ENCODE data around the gene CERK. TPM values are rescaled to one million over a fixed set of nuclear protein-coding genes. Genes with fewer than 3 reads are reported as not detected.

Gene CERK
- total RNA-seq, 1 donor from 2014 or later: 50.7 TPM

GRCh38 chr22:46763051-46763705 lies 25.1 kb upstream of the CERK start:
- peak overlapping the region; percentile 99 for H3K4me3 Mint-ChIP-seq
- peaks cover 1% of the 10 kb centered on the region for H3K36me3 Mint-ChIP-seq
- H3K27me3 Mint-ChIP-seq (ENCODE audit: low read depth): no peaks in the 10 kb centered on the region
- TF ChIP-seq, protein P1, sequence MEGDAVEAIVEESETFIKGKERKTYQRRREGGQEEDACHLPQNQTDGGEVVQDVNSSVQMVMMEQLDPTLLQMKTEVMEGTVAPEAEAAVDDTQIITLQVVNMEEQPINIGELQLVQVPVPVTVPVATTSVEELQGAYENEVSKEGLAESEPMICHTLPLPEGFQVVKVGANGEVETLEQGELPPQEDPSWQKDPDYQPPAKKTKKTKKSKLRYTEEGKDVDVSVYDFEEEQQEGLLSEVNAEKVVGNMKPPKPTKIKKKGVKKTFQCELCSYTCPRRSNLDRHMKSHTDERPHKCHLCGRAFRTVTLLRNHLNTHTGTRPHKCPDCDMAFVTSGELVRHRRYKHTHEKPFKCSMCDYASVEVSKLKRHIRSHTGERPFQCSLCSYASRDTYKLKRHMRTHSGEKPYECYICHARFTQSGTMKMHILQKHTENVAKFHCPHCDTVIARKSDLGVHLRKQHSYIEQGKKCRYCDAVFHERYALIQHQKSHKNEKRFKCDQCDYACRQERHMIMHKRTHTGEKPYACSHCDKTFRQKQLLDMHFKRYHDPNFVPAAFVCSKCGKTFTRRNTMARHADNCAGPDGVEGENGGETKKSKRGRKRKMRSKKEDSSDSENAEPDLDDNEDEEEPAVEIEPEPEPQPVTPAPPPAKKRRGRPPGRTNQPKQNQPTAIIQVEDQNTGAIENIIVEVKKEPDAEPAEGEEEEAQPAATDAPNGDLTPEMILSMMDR (IDR thresholded peaks at IDR 0.05; ENCODE audit: unreplicated experiment): no peak
- peaks cover 33% of the 10 kb centered on the region for H3K4me1 Mint-ChIP-seq
- H3K27ac Mint-ChIP-seq: peak overlapping the region; percentile 100
- H3K9me3 Mint-ChIP-seq: no peaks in the 10 kb centered on the region
- DNase-seq (ENCODE audit: low spot score in 2 of 2, unreplicated experiment in 2 of 2): no peak

DNA sequence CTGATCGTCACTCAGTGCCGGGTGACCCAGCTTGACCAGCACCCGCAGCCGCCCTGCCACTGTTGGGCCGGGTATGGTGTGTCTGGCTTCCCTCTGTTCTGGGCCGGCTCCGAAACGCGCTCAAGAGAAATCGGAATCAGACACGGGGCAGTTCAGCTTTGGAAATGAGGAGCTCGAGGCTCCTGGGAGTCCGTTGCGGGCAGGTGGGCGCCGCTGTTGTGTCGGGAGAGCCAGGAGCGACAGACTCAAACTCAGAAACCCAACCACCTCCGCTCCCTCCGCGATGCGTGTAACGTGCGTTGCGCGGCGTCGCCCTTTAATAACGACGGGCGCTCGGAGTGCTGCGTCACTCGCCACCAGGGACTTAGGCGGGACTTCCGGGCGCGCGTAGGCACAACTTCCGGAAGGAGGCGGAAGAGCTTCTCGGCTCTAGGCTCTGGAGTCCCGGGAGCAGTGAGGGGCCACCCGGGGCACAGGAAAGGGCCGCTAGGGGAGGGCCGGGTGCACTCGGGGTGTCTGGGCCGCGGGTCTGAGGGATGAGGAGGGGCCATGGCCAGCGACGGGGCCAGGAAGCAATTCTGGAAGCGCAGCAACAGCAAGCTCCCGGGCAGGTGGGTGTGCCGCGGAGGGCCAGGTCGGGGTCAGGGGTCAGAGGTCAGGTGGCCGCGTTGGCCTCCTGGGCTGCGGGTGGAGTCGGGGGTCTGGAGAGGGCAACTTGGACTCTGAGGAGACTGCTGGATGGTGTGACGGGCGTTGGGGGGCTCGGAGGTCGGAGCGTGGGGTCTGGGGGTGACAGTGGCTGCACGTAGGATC lies 24.4 kb upstream of the CERK start, which contains the start of gene TBC1D22A:
Gene TBC1D22A, plus strand, starts transcription at position 413 of the 813 bp plus-strand sequence. Its CDS starts 137 bp downstream, at position 550.
- TF ChIP-seq, protein P1 (IDR thresholded peaks at IDR 0.05; ENCODE audit: unreplicated experiment): no peak
- Mint-ChIP-seq H3K27ac (peak within 1 kb of the TSS; percentile 100), H3K4me3 (peak within 1 kb of the TSS; percentile 99), H3K36me3 (peaks cover 1% of the 10 kb centered on the region), H3K9me3 (no peaks in the 10 kb centered on the region), H3K4me1 (peaks cover 33% of the 10 kb centered on the region), H3K27me3 (ENCODE audit: low read depth) (no peaks in the 10 kb centered on the region)
- DNase-seq (ENCODE audit: low spot score in 2 of 2, unreplicated experiment in 2 of 2): peak; percentile 81 to 92

DNA sequence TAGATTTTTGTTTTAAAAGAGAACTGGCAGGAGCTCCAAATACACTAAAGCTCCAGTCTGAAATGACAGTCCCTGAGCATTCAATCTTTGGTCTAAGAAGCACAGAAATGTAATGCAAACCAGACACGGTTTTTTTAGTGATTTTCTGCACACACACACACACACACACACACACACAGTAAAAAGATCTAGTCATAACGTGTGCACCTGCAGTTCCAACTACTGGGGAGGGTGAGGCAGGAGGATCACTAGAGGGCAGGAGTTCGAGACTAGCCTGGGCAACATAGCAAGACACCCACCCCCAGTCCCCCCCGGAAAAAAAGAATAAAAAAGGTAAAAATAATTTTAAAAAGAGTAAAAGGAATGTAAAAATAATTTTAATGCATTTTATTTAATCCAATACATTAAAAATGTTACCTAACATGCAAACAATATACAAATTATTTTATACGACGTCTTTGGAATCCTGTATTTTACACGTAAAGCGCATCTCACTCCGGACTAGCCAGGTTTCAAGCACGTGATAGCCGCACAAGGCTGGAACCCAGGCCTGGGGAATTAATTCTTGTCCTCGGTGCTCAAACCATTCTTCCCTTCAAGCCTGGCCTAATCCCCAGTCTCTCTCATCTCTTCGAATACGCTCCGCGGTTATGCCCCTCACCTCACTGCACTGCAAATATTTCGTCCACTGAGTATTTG lies 23.6 kb upstream of the CERK start:
- H3K4me1 Mint-ChIP-seq: peaks cover 33% of the 10 kb centered on the region
- peak overlapping the region; percentile 99 for H3K4me3 Mint-ChIP-seq
- peaks cover 1% of the 10 kb centered on the region for H3K9me3 Mint-ChIP-seq
- no peak for DNase-seq (ENCODE audit: low spot score in 2 of 2, unreplicated experiment in 2 of 2)
- TF ChIP-seq, protein P1 (IDR thresholded peaks at IDR 0.05; ENCODE audit: unreplicated experiment): no peak
- H3K27ac Mint-ChIP-seq: peak overlapping the region; percentile 100
- H3K27me3 Mint-ChIP-seq (ENCODE audit: low read depth): no peaks in the 10 kb centered on the region
- H3K36me3 Mint-ChIP-seq: peaks cover 1% of the 10 kb centered on the region

DNA sequence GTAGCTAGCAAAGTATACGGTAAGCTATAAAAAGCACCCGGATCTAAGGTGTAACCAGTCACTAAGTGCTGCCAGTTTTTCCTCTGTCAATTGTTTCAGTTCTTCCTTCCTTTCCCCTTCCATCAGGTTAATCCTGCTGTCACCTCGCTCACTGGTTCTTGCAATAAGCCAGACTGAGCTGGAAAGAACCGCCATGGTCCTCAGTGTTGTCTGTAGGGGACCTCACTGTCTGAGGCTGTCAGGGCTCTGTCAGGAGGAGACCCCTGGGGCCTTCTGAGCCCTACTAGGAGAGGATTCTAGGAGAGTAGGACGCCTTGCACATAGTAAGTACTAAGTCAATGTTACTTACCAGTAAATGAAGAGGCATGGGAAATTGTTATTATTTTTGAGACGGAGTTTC lies 23.0 kb upstream of the CERK start:
- TF ChIP-seq, protein P1 (IDR thresholded peaks at IDR 0.05; ENCODE audit: unreplicated experiment): no peak
- DNase-seq (ENCODE audit: low spot score in 2 of 2, unreplicated experiment in 2 of 2): no peak
- Mint-ChIP-seq H3K27ac (peak overlapping the region; percentile 83), H3K36me3 (peaks cover 6% of the 10 kb centered on the region), H3K4me1 (peaks cover 33% of the 10 kb centered on the region), H3K27me3 (ENCODE audit: low read depth) (no peaks in the 10 kb centered on the region), H3K9me3 (peaks cover 7% of the 10 kb centered on the region), H3K4me3 (peak overlapping the region; percentile 99)

- DNase-seq (ENCODE audit: low spot score in 2 of 2, unreplicated experiment in 2 of 2): no peak
- H3K9me3 Mint-ChIP-seq: peaks cover 7% of the 10 kb centered on the region
- peaks cover 29% of the 10 kb centered on the region for H3K4me1 Mint-ChIP-seq
- no peaks in the 10 kb centered on the region for H3K27me3 Mint-ChIP-seq (ENCODE audit: low read depth)
- peaks cover 6% of the 10 kb centered on the region for H3K36me3 Mint-ChIP-seq
- peak overlapping the region; percentile 59 for H3K27ac Mint-ChIP-seq
- H3K4me3 Mint-ChIP-seq: no peak overlapping the region
- TF ChIP-seq, protein P1 (IDR thresholded peaks at IDR 0.05; ENCODE audit: unreplicated experiment): peak; percentile 46
These were observed 20.8 kb upstream of the CERK start for GRCh38 chr22:46758867-46759290.

All from mesothelial cell of epicardium (in vitro differentiated cells).